ENCODE results near the gene FANK1. TPM values are rescaled to one million over a fixed set of nuclear protein-coding genes. Genes with fewer than 3 reads are reported as not detected.
A peak's percentile ranks its signal among the peaks of the same experiment; 100 is the strongest.
"Not testable (repeated sequence)": the region's sequence is repeated elsewhere in the genome, so short reads cannot be mapped to it uniquely, and the experiment has no call there.

FANK1 gene
- total and polyA plus RNA-seq, 2 experiments from 2014 or later = 11.5 to 19.2 TPM

DNA sequence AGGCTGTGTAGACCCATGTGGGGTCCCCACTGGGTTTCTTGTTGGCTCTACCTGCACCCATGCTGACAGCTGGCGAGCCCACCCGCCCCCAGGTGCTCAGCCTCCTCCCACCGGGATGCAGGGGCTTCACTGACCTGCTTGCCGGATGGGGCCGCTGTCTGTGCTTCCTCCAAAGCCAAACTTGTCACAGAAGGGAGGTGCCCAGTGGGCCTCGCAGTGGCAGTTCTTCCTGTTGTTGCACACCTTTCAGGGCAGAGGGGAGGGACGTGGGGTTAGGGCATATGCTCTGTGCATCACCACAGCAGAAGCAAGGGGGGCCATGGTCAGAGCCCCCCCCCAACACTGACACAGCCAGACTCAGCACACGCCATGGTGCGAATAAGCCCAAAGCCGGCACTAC lies 146.5 kb downstream of the FANK1 start:
- Histone ChIP-seq H3K4me3 (no peak overlapping the region), H3K36me3 (no peaks in the 10 kb centered on the region), H3K27me3 (no peaks in the 10 kb centered on the region), H3K27ac (no peak overlapping the region), H3K9me3 (ENCODE audit: low read depth) (no peaks in the 10 kb centered on the region), H3K4me1 (ENCODE audit: low read depth) (no peaks in the 10 kb centered on the region)
- TF ChIP-seq CTCF (IDR thresholded peaks at IDR 0.05; ENCODE audit: low read depth, low read length) = no peak
- no peak for DNase-seq (ENCODE audit: low read depth in 1 of 2, low spot score in 1 of 2)

- no peak overlapping the region for H3K27ac ChIP-seq
- H3K4me3 ChIP-seq = no peak overlapping the region
- no peaks in the 10 kb centered on the region for H3K27me3 ChIP-seq
- no peaks in the 10 kb centered on the region for H3K4me1 ChIP-seq (ENCODE audit: low read depth)
- no peaks in the 10 kb centered on the region for H3K36me3 ChIP-seq
- H3K9me3 ChIP-seq (ENCODE audit: low read depth) = no peaks in the 10 kb centered on the region
- TF ChIP-seq CTCF (IDR thresholded peaks at IDR 0.05; ENCODE audit: low read depth, low read length) = no peak
- DNase-seq (ENCODE audit: low read depth in 1 of 2, low spot score in 1 of 2) = no peak
Measured at GRCh38 chr10:126043389-126043788, 147.0 kb downstream of the FANK1 start.

GRCh38 chr10:126045861-126046260 lies 149.5 kb downstream of the FANK1 start:
- H3K4me3 ChIP-seq = no peak overlapping the region
- no peak for TF ChIP-seq CTCF (IDR thresholded peaks at IDR 0.05; ENCODE audit: low read depth, low read length)
- H3K36me3 ChIP-seq = no peaks in the 10 kb centered on the region

DNA sequence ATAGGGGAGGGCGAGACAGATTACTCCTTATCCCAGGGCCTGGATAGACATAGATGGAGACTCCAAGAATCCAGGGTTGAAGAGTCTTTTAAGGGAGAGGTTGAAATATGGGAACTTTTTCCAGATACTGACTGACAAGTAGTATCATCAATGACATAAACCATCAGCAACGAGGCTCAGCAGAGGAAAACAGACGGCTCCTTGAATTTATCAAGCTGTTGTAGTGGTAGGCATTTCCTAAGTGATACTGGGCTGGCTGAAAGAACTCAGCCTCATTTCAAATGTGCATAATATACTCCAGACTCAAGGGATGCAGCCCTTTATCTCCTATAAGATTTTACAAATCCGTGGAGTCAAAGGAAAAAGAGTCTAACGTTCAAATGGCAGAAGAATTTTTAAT lies 150.5 kb downstream of the FANK1 start:
- Histone ChIP-seq H3K27me3 (no peaks in the 10 kb centered on the region), H3K9me3 (ENCODE audit: low read depth) (no peaks in the 10 kb centered on the region), H3K4me1 (ENCODE audit: low read depth) (no peaks in the 10 kb centered on the region), H3K27ac (no peak overlapping the region), H3K36me3 (no peaks in the 10 kb centered on the region), H3K4me3 (no peak overlapping the region)
- DNase-seq (ENCODE audit: low read depth in 1 of 2, low spot score in 1 of 2) = no peak
- no peak for TF ChIP-seq CTCF (IDR thresholded peaks at IDR 0.05; ENCODE audit: low read depth, low read length)

More at GRCh38 chr10:126045861-126046260, 149.5 kb downstream of the FANK1 start:
- Histone ChIP-seq H3K27me3 (no peaks in the 10 kb centered on the region), H3K4me1 (ENCODE audit: low read depth) (no peaks in the 10 kb centered on the region), H3K27ac (no peak overlapping the region), H3K9me3 (ENCODE audit: low read depth) (no peaks in the 10 kb centered on the region)
- no peak for DNase-seq (ENCODE audit: low read depth in 1 of 2, low spot score in 1 of 2)

GRCh38 chr10:126047749-126048148 lies 151.4 kb downstream of the FANK1 start:
- H3K27ac ChIP-seq, H3K4me3 ChIP-seq: not testable (repeated sequence)

DNA sequence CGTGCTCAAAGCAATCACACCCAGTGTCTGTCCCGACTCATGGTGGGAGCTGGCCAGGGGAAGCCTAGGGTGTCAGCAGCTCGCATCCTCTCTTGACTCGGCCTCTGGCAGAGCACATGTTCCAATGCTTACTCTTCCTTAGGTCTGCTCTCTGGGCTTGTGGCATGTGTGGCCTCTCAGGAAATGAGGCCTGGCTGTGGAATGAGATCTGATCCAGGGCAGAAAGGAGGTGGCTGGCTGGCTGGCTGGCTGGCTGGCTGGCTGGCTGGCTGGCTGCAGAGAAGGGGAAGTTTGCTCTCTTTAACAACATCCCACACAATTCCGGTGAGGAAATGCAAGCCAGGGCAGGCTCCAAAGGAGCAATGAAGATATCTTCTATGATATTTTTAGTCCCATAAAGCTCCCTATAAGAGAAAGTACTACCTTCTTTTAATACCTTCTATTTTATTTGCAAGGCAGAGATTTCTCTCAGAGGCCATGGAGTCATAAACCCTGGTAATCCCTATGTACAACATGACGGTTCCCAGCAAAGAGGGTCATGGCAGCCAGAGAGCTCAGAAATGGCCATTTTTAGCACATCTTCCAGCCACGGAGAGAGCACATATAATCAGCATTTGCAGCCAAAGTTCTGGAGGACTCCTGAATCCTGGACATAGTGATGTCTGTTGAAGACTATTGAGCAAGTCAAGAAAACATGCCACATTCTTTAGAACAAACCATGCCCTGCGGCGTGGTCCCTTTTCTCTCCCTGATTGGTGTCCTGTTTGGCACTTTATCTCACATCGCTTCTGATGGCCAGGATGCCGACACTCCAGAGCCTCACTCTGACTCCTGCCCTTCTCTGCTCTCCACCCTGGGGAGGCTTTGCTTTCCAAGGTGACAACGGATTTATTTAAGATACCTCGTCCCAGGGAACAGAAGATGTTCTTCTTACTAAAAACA lies 153.7 kb downstream of the FANK1 start:
- no peaks in the 10 kb centered on the region for H3K36me3 ChIP-seq
- H3K4me1 ChIP-seq (ENCODE audit: low read depth) = no peaks in the 10 kb centered on the region
- DNase-seq (ENCODE audit: low read depth in 1 of 2, low spot score in 1 of 2) = peak; percentile 12 to 87
- H3K4me3 ChIP-seq = no peak overlapping the region
- no peak overlapping the region for H3K27ac ChIP-seq
- no peaks in the 10 kb centered on the region for H3K27me3 ChIP-seq
- no peak for TF ChIP-seq CTCF (IDR thresholded peaks at IDR 0.05; ENCODE audit: low read depth, low read length)
- no peaks in the 10 kb centered on the region for H3K9me3 ChIP-seq (ENCODE audit: low read depth)

More at GRCh38 chr10:126047749-126048148, 151.4 kb downstream of the FANK1 start:
- not testable (repeated sequence) for H3K27me3 ChIP-seq; H3K36me3 ChIP-seq; DNase-seq (ENCODE audit: low read depth in 1 of 2, low spot score in 1 of 2); H3K4me1 ChIP-seq (ENCODE audit: low read depth); H3K9me3 ChIP-seq (ENCODE audit: low read depth)

Data from cardiac muscle cell (in vitro differentiated cells and primary cell).